A673 (cell line): ENCODE results near the gene NUP155. TPM values are rescaled to one million over a fixed set of nuclear protein-coding genes. Genes with fewer than 3 reads are reported as not detected.
"Not testable (repeated sequence)": the region's sequence is repeated elsewhere in the genome, so short reads cannot be mapped to it uniquely, and the experiment has no call there.

Source experiments
- BruUV-seq: library from RNA; stranded (reverse); fragments of 400-500 nt; replicated peaks from 2 replicates; lab custom pipeline; 2021; lab: Mats Ljungman, UMichigan
- CTCF ChIA-PET: fragments of 300-600 bp; sonication (Branson Sonifier 250); formaldehyde crosslinking; loops from one replicate; lab custom pipeline; 2022; ENCODE audit warnings: antibody characterized with exemption; lab: Charles Lee
- POLR2A ChIA-PET: fragments of 300-600 bp; sonication (Branson Sonifier 250); formaldehyde crosslinking; loops from one replicate; lab custom pipeline; 2022; ENCODE audit warnings: antibody characterized with exemption; ENCODE audit not compliant: low non-redundant PET; lab: Charles Lee
- DNase-seq: peaks from one replicate; pipeline ENCODE4 v3.0.0-alpha.2; 2015; ENCODE audit warnings: low spot score
- H3K27ac ChIP-seq: fragments of 200-600 bp; sonication (generic); 2 replicates; pipeline ENCODE4 v1.5.1; 2016; ENCODE audit warnings: mixed run types, low read depth, mild to moderate bottlenecking, mixed read lengths, antibody characterized with exemption, low read length; ENCODE audit not compliant: poor library complexity, severe bottlenecking
- H3K27me3 ChIP-seq: fragments of 200-600 bp; sonication (generic); replicated peaks from 2 replicates; pipeline ENCODE4 v1.6.1; 2017; ENCODE audit warnings: mixed run types, low read depth, mild to moderate bottlenecking, mixed read lengths, antibody characterized with exemption, low read length; ENCODE audit not compliant: insufficient read depth, poor library complexity
- H3K36me3 ChIP-seq: fragments of 200-600 bp; sonication (generic); 2 replicates; pipeline ENCODE4 v1.6.1; 2016; ENCODE audit warnings: mixed run types, mild to moderate bottlenecking, mixed read lengths, antibody characterized with exemption, low read length; ENCODE audit not compliant: insufficient read depth, poor library complexity, severe bottlenecking
- H3K4me1 ChIP-seq: fragments of 200-600 bp; sonication (generic); 2 replicates; pipeline ENCODE4 v1.6.1; 2017; ENCODE audit warnings: mixed run types, mild to moderate bottlenecking, mixed read lengths, antibody characterized with exemption, low read length; ENCODE audit not compliant: insufficient read depth, poor library complexity, severe bottlenecking
- H3K4me3 ChIP-seq: fragments of 200-600 bp; sonication (generic); 2 replicates; pipeline ENCODE4 v1.5.1; 2016; ENCODE audit warnings: low read depth, mixed run types, mild to moderate bottlenecking, mixed read lengths, low read length; ENCODE audit not compliant: poor library complexity, severe bottlenecking
- H3K9me3 ChIP-seq: fragments of 200-600 bp; sonication (generic); 2 replicates; pipeline ENCODE4 v1.6.1; 2016; ENCODE audit warnings: mixed run types, low read depth, mild to moderate bottlenecking, mixed read lengths, antibody characterized with exemption, low read length; ENCODE audit not compliant: poor library complexity, severe bottlenecking
- CTCF ChIP-seq: fragments of 300-800, 200-600 bp; sonication (generic); conservative IDR thresholded peaks from 2 replicates; pipeline ENCODE4 v1.5.1; 2017; ENCODE audit warnings: low read depth, mild to moderate bottlenecking, antibody characterized with exemption, low read length, moderate library complexity, mixed read lengths
- EZH2 ChIP-seq: fragments of 200-600 bp; sonication (generic); IDR thresholded peaks from 2 replicates; pipeline ENCODE4 v1.6.1; 2017; ENCODE audit warnings: borderline replicate concordance, low read depth, mild to moderate bottlenecking, mixed read lengths, antibody characterized with exemption, low read length; ENCODE audit not compliant: poor library complexity, severe bottlenecking
- intact Hi-C: fragments of 100-400 bp; cut with micrococcal nuclease; formaldehyde crosslinking; loops from one replicate; pipeline ENCODE4 v1.10.0; 2022; ENCODE audit not compliant: unreplicated experiment
- total RNA-seq: library from RNA; stranded (reverse); gene quantifications from 2 replicates; pipeline ENCODE4 v1.2.3, GENCODE V29; 2021

NUP155 gene
- total RNA-seq, 1 experiment from 2014 or later = 91.9 TPM

DNA sequence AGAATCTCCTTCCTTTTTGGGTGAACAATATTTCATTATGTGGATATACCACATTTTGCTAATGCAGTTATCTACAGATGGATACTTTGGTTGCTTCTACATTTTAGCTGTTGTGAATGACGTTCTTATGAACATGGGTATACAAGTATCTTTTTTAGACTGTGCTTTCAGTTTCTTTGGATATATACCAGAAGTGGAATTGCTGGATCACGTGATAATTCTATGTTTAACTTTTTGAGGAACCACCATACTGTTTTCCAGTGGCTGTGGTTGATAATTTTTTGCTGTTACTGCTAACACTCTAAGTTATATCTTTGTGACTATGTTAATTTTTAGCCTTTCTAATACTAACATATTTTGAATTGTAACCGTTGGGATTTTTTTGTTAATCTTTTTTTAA, 20.7 kb upstream of the NUP155 start:
- BruUV-seq = no TSS peak
- TF ChIP-seq EZH2 = no peak
- no peak for TF ChIP-seq CTCF
- POLR2A ChIA-PET = no interaction called here
- H3K27me3 ChIP-seq = no peaks in the 10 kb centered on the region
- no peaks in the 10 kb centered on the region for H3K4me1 ChIP-seq
- no peaks in the 10 kb centered on the region for H3K9me3 ChIP-seq
- peaks cover 32% of the 10 kb centered on the region for H3K36me3 ChIP-seq
- intact Hi-C loops = no loop called here
- no peak overlapping the region for H3K27ac ChIP-seq
- H3K4me3 ChIP-seq = no peak overlapping the region
- CTCF ChIA-PET = no interaction called here
- DNase-seq = no peak

DNA sequence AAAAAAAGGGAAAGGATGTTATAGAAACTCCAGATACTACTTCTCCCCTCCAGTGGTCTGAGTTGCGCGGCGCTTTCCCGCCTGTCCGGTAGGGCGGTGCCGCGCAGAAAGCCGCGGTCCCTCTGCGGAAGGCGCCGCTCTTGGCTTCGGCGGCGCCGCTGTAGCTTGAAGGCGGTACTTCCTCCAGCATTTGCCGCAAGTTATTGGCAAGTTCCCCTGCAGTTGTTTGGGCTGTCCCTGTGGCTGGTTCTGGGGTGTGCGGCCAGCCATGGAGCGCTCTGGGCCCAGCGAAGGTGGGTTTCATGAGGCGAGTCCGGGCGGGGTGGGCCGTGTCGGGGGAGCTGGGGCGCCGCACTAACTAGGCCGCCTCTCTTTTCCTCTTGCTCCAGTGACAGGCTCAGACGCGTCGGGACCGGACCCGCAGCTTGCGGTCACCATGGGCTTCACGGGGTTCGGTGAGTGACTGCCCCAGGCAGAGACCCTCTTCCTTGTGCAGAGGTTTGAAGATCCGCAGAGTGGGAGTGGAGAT, 8.3 kb upstream of the NUP155 start, which contains the start of gene WDR70:
Gene WDR70, plus strand, starts transcription at position 219 of the 529 bp plus-strand sequence. Its CDS starts 50 bp downstream, at position 269.
- H3K27me3 ChIP-seq, intact Hi-C loops, H3K9me3 ChIP-seq, H3K4me1 ChIP-seq, BruUV-seq, H3K36me3 ChIP-seq: not testable (repeated sequence)
- CTCF ChIA-PET = interaction anchor here (0.6 to 0.7 kb wide), 7 partner anchors 26 to 814 kb away, joined by 3 to 8 read pairs (median 4); no protein-coding TSS in a partner anchor
- TF ChIP-seq CTCF = peak; percentile 85
- DNase-seq = peak; percentile 95
- H3K27ac ChIP-seq = peak within 1 kb of the TSS; percentile 60
- POLR2A ChIA-PET = interaction anchor here (0.6 to 0.7 kb wide), 2 partner anchors 8 to 1737 kb away, joined by 3 to 4 read pairs; no protein-coding TSS in a partner anchor
- peak within 1 kb of the TSS; percentile 87 for H3K4me3 ChIP-seq

DNA sequence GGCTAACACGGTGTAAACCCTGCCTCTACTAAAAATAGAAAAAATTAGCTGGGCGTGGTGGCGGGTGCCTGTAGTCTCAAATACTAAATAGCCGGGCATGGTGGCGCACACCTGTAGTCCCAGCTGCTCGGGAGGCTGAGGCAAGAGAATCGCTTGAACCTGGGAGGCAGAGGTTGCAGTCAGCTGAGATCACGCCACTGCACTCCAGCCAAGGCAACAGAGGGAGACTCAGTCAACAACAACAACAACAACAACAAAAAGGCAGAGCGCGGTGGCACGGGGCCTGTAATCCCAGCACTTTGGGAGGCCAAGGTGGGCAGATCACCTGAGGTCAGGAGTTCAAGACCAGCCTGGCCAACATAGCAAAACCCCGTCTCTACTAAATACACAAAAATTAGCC, 7.2 kb upstream of the NUP155 start:
- H3K4me3 ChIP-seq, POLR2A ChIA-PET, DNase-seq, CTCF ChIA-PET, H3K27me3 ChIP-seq, H3K9me3 ChIP-seq, H3K36me3 ChIP-seq, H3K27ac ChIP-seq, H3K4me1 ChIP-seq, intact Hi-C loops: not testable (repeated sequence)
- BruUV-seq = TSS peak; percentile 58

DNA sequence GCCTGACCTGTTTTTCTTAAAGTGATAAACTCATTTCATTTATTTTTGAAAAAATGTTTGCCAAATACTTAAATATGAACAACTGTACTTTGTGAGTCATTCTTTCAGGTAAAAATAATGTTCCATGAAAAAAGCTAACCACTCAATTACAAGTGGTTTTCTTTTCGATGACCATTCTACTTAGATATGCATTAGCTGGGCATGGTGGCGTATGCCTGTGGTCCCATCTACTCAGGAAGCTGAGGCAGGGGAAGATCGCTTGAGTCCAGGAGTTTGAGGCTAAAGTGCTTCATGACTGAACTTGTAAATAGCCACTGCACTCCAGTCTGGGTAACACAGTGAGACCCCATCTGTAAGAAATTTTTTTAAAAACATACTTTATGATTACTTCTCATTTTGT, 4.2 kb upstream of the NUP155 start:
- TF ChIP-seq EZH2 (no peak), CTCF (no peak)
- intact Hi-C loops = no loop called here
- Histone ChIP-seq H3K27ac (no peak overlapping the region), H3K4me1 (no peaks in the 10 kb centered on the region), H3K9me3 (no peaks in the 10 kb centered on the region), H3K4me3 (no peak overlapping the region), H3K27me3 (no peaks in the 10 kb centered on the region), H3K36me3 (no peaks in the 10 kb centered on the region)
- no TSS peak for BruUV-seq
- DNase-seq = no peak
- POLR2A ChIA-PET = no interaction called here
- CTCF ChIA-PET = no interaction called here
